K562 (cell line): ENCODE measurements around the gene KCNB1.

Experiments
- ARID4B ChIP-seq: sonication (generic); formaldehyde crosslinking; IDR thresholded peaks from 2 replicates; pipeline ENCODE4 v1.8.0; 2022; ENCODE audit warnings: mild to moderate bottlenecking, missing genetic modification reagents
- CXXC5 ChIP-seq: fragments of 250-450 bp; sonication (Bioruptor Pico); IDR thresholded peaks from 2 replicates; pipeline ENCODE4 v1.8.0; 2022; ENCODE audit warnings: inconsistent platforms, mild to moderate bottlenecking, moderate library complexity
- GATA2 ChIP-seq: sonication (generic); formaldehyde crosslinking; IDR thresholded peaks from 2 replicates; pipeline ENCODE4 v1.4.0; 2020; ENCODE audit warnings: mild to moderate bottlenecking, missing genetic modification reagents
- PURB ChIP-seq: sonication (generic); formaldehyde crosslinking; IDR thresholded peaks from 2 replicates; pipeline ENCODE4 v1.9.0; 2021; ENCODE audit warnings: low read depth, mild to moderate bottlenecking, missing genetic modification reagents
- RBM34 ChIP-seq: fragments of 200-400 bp; formaldehyde crosslinking; IDR thresholded peaks from 2 replicates; pipeline ENCODE4 v1.6.1; 2018; ENCODE audit warnings: low read length, borderline replicate concordance; ENCODE audit not compliant: insufficient read depth
- ZBTB1 ChIP-seq: sonication (generic); formaldehyde crosslinking; IDR thresholded peaks from 2 replicates; pipeline ENCODE4 v1.8.1; 2023; ENCODE audit warnings: missing genetic modification reagents, low read depth, mild to moderate bottlenecking, borderline replicate concordance
- TF ChIP-seq, protein P1 (sequence below): fragments of 250-450 bp; sonication (Bioruptor Pico); IDR thresholded peaks from 2 replicates; pipeline ENCODE4 v1.8.0; 2021; ENCODE audit warnings: borderline replicate concordance, mild to moderate bottlenecking, moderate library complexity; ENCODE audit not compliant: poor library complexity, severe bottlenecking
- TF ChIP-seq, protein P2 (sequence below), 2 experiments: fragments of 450-650 bp; formaldehyde crosslinking in 1 of 2; IDR thresholded peaks; 2 replicates each; pipeline versions ENCODE4 v1.4.0 to v1.6.1; 2014 to 2020; ENCODE audit warnings: mild to moderate bottlenecking in 2 of 2, borderline replicate concordance in 1 of 2, low read depth in 1 of 2
- TF ChIP-seq, protein P3 (sequence below): fragments of 450-650 bp; IDR thresholded peaks from 2 replicates; pipeline ENCODE4 v1.6.1; 2017; ENCODE audit warnings: antibody characterized with exemption, mild to moderate bottlenecking

DNA sequence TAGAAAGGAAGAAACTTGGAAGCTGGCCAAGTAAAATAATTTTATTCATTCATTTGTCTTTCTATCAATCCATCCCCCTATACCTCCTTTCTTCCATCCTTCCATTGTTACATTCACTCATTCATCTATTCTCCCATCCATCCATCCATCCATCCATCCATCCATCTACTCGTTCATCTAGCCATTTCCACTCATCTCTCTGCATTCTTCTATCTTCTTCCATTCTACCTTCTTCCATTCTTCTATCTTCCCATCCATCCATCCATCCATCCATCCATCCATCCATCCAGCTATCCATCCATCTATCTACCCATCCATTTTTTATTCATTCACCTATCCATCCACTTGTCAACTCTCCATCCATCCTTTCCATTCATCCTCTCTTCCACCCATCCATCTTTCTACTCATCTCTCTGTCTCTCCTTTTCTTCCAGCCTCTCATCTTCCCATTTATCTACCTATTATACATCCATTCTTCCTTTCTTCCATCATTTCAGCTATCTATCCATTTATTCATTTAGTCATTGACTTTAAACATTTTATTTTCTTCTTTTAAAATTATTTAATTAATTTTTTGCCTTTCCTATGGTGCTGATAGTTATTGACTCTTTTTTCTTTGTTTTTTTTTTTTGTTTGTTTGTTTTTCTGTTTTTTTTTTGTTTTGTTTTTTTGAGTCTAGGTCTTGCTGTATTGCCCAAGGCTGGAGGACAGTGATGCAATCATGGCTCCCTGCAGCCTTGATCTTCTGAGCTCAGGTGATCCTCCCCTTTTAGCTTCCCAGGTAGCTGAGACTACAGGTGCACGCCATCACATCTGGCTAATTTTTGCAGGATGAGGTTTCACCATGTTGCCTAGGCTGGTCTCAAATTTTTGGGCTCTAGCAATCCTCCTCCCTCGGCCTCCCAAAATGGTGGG is 151.5 kb downstream of the KCNB1 start:
- TF ChIP-seq, protein P1, sequence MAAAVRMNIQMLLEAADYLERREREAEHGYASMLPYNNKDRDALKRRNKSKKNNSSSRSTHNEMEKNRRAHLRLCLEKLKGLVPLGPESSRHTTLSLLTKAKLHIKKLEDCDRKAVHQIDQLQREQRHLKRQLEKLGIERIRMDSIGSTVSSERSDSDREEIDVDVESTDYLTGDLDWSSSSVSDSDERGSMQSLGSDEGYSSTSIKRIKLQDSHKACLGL: no peak
- TF ChIP-seq, protein P2, sequence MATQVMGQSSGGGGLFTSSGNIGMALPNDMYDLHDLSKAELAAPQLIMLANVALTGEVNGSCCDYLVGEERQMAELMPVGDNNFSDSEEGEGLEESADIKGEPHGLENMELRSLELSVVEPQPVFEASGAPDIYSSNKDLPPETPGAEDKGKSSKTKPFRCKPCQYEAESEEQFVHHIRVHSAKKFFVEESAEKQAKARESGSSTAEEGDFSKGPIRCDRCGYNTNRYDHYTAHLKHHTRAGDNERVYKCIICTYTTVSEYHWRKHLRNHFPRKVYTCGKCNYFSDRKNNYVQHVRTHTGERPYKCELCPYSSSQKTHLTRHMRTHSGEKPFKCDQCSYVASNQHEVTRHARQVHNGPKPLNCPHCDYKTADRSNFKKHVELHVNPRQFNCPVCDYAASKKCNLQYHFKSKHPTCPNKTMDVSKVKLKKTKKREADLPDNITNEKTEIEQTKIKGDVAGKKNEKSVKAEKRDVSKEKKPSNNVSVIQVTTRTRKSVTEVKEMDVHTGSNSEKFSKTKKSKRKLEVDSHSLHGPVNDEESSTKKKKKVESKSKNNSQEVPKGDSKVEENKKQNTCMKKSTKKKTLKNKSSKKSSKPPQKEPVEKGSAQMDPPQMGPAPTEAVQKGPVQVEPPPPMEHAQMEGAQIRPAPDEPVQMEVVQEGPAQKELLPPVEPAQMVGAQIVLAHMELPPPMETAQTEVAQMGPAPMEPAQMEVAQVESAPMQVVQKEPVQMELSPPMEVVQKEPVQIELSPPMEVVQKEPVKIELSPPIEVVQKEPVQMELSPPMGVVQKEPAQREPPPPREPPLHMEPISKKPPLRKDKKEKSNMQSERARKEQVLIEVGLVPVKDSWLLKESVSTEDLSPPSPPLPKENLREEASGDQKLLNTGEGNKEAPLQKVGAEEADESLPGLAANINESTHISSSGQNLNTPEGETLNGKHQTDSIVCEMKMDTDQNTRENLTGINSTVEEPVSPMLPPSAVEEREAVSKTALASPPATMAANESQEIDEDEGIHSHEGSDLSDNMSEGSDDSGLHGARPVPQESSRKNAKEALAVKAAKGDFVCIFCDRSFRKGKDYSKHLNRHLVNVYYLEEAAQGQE (IDR thresholded peaks at IDR 0.05; ENCODE audit: borderline replicate concordance): no peak
- TF ChIP-seq, protein P2 (CRISPR knock-in tag; IDR thresholded peaks at IDR 0.05; ENCODE audit: low read depth): no peak
- no peak for TF ChIP-seq ARID4B (CRISPR knock-in tag)
- no peak for TF ChIP-seq ZBTB1 (CRISPR knock-in tag)
- TF ChIP-seq, protein P3, sequence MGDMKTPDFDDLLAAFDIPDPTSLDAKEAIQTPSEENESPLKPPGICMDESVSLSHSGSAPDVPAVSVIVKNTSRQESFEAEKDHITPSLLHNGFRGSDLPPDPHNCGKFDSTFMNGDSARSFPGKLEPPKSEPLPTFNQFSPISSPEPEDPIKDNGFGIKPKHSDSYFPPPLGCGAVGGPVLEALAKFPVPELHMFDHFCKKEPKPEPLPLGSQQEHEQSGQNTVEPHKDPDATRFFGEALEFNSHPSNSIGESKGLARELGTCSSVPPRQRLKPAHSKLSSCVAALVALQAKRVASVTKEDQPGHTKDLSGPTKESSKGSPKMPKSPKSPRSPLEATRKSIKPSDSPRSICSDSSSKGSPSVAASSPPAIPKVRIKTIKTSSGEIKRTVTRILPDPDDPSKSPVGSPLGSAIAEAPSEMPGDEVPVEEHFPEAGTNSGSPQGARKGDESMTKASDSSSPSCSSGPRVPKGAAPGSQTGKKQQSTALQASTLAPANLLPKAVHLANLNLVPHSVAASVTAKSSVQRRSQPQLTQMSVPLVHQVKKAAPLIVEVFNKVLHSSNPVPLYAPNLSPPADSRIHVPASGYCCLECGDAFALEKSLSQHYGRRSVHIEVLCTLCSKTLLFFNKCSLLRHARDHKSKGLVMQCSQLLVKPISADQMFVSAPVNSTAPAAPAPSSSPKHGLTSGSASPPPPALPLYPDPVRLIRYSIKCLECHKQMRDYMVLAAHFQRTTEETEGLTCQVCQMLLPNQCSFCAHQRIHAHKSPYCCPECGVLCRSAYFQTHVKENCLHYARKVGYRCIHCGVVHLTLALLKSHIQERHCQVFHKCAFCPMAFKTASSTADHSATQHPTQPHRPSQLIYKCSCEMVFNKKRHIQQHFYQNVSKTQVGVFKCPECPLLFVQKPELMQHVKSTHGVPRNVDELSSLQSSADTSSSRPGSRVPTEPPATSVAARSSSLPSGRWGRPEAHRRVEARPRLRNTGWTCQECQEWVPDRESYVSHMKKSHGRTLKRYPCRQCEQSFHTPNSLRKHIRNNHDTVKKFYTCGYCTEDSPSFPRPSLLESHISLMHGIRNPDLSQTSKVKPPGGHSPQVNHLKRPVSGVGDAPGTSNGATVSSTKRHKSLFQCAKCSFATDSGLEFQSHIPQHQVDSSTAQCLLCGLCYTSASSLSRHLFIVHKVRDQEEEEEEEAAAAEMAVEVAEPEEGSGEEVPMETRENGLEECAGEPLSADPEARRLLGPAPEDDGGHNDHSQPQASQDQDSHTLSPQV: no peak
- TF ChIP-seq PURB (CRISPR knock-in tag): no peak
- no peak for TF ChIP-seq GATA2
- no peak for TF ChIP-seq CXXC5 (CRISPR knock-in tag)
- TF ChIP-seq RBM34: no peak
